Measurements from ENCODE around the gene ROBO1. TPM values are rescaled to one million over a fixed set of nuclear protein-coding genes. Genes with fewer than 3 reads are reported as not detected.
"Not testable (repeated sequence)": the region's sequence is repeated elsewhere in the genome, so short reads cannot be mapped to it uniquely, and the experiment has no call there.

The ROBO1 gene
- total RNA-seq, 1 experiment from 2014 or later = 0.54 TPM

- in situ Hi-C loops (cut with HindIII; ENCODE audit: low pct_unique_long_range_greater_than_20kb, low sequenced_read_pairs) = no loop called here
These were observed 1078.4 kb downstream of the ROBO1 start for GRCh38 chr3:78689378-78689777.

GRCh38 chr3:78687520-78687919 lies 1080.3 kb downstream of the ROBO1 start:
- in situ Hi-C loops (cut with HindIII; ENCODE audit: low pct_unique_long_range_greater_than_20kb, low sequenced_read_pairs) = no loop called here

More at GRCh38 chr3:78689378-78689777, 1078.4 kb downstream of the ROBO1 start:
- no peak for DNase-seq (ENCODE audit: low read depth)

GRCh38 chr3:78683284-78683683 lies 1084.5 kb downstream of the ROBO1 start:
- no peak for DNase-seq (ENCODE audit: low read depth)
- in situ Hi-C loops (cut with HindIII; ENCODE audit: low pct_unique_long_range_greater_than_20kb, low sequenced_read_pairs) = no loop called here

More at GRCh38 chr3:78687520-78687919, 1080.3 kb downstream of the ROBO1 start:
- no peak for DNase-seq (ENCODE audit: low read depth)

GRCh38 chr3:78675119-78675805 lies 1092.5 kb downstream of the ROBO1 start:
- in situ Hi-C loops (cut with HindIII; ENCODE audit: low pct_unique_long_range_greater_than_20kb, low sequenced_read_pairs); DNase-seq (ENCODE audit: low read depth): not testable (repeated sequence)

- in situ Hi-C loops (cut with HindIII; ENCODE audit: low pct_unique_long_range_greater_than_20kb, low sequenced_read_pairs) = no loop called here
- no peak for DNase-seq (ENCODE audit: low read depth)
These were observed 1097.1 kb downstream of the ROBO1 start for GRCh38 chr3:78670746-78671145.

- DNase-seq (ENCODE audit: low read depth) = no peak
- in situ Hi-C loops (cut with HindIII; ENCODE audit: low pct_unique_long_range_greater_than_20kb, low sequenced_read_pairs) = no loop called here
These were observed 1097.7 kb downstream of the ROBO1 start for GRCh38 chr3:78670094-78670493.

- in situ Hi-C loops (cut with HindIII; ENCODE audit: low pct_unique_long_range_greater_than_20kb, low sequenced_read_pairs) = no loop called here
- DNase-seq (ENCODE audit: low read depth) = no peak
These were observed 1099.5 kb downstream of the ROBO1 start for GRCh38 chr3:78668302-78668701.

GRCh38 chr3:78666470-78666800 lies 1101.4 kb downstream of the ROBO1 start:
- in situ Hi-C loops (cut with HindIII; ENCODE audit: low pct_unique_long_range_greater_than_20kb, low sequenced_read_pairs) = no loop called here
- no peak for DNase-seq (ENCODE audit: low read depth)

GRCh38 chr3:78665776-78666469 lies 1101.9 kb downstream of the ROBO1 start:
- in situ Hi-C loops (cut with HindIII; ENCODE audit: low pct_unique_long_range_greater_than_20kb, low sequenced_read_pairs) = no loop called here
- no peak for DNase-seq (ENCODE audit: low read depth)

- DNase-seq (ENCODE audit: low read depth) = no peak
- in situ Hi-C loops (cut with HindIII; ENCODE audit: low pct_unique_long_range_greater_than_20kb, low sequenced_read_pairs) = no loop called here
These were observed 1102.7 kb downstream of the ROBO1 start for GRCh38 chr3:78665101-78665500.

GRCh38 chr3:78660957-78661356 lies 1106.8 kb downstream of the ROBO1 start:
- DNase-seq (ENCODE audit: low read depth) = no peak
- in situ Hi-C loops (cut with HindIII; ENCODE audit: low pct_unique_long_range_greater_than_20kb, low sequenced_read_pairs) = no loop called here

- peak; percentile 8 for DNase-seq (ENCODE audit: low read depth)
- in situ Hi-C loops (cut with HindIII; ENCODE audit: low pct_unique_long_range_greater_than_20kb, low sequenced_read_pairs) = no loop called here
These were observed 1108.3 kb downstream of the ROBO1 start for GRCh38 chr3:78659386-78659987.

- in situ Hi-C loops (cut with HindIII; ENCODE audit: low pct_unique_long_range_greater_than_20kb, low sequenced_read_pairs) = no loop called here
- DNase-seq (ENCODE audit: low read depth) = no peak
These were observed 1120.1 kb downstream of the ROBO1 start for GRCh38 chr3:78647726-78648125.

- peak; percentile 55 for DNase-seq (ENCODE audit: low read depth)
- in situ Hi-C loops (cut with HindIII; ENCODE audit: low pct_unique_long_range_greater_than_20kb, low sequenced_read_pairs) = no loop called here
These were observed 1122.0 kb downstream of the ROBO1 start for GRCh38 chr3:78645628-78646310.

GRCh38 chr3:78644847-78645246 lies 1123.0 kb downstream of the ROBO1 start:
- DNase-seq (ENCODE audit: low read depth) = no peak
- in situ Hi-C loops (cut with HindIII; ENCODE audit: low pct_unique_long_range_greater_than_20kb, low sequenced_read_pairs) = no loop called here

- DNase-seq (ENCODE audit: low read depth) = no peak
- in situ Hi-C loops (cut with HindIII; ENCODE audit: low pct_unique_long_range_greater_than_20kb, low sequenced_read_pairs) = no loop called here
These were observed 1125.4 kb downstream of the ROBO1 start for GRCh38 chr3:78642226-78643035.

GRCh38 chr3:78641703-78642102 lies 1126.1 kb downstream of the ROBO1 start:
- no peak for DNase-seq (ENCODE audit: low read depth)
- in situ Hi-C loops (cut with HindIII; ENCODE audit: low pct_unique_long_range_greater_than_20kb, low sequenced_read_pairs) = no loop called here

GRCh38 chr3:78634316-78634715 lies 1133.5 kb downstream of the ROBO1 start:
- no peak for DNase-seq (ENCODE audit: low read depth)
- in situ Hi-C loops (cut with HindIII; ENCODE audit: low pct_unique_long_range_greater_than_20kb, low sequenced_read_pairs) = no loop called here

Measured in Caki2 (cell line).